ENCODE measurements around the gene FAM219B.

GRCh38 chr15:74908635-74909034 is 2.0 kb upstream of the FAM219B start:
- TF ChIP-seq CTCF (IDR thresholded peaks at IDR 0.05), result no peak
- TF ChIP-seq POLR2A (IDR thresholded peaks at IDR 0.05), result no peak

All from uterus (tissue), 2 donors.